Astrocyte (in vitro differentiated cells and primary cell): Measurements from ENCODE around the gene NECTIN4. TPM values are rescaled to one million over a fixed set of nuclear protein-coding genes. Genes with fewer than 3 reads are reported as not detected.

Source experiments
- DNase-seq: peaks from one replicate; pipeline ENCODE4 v3.0.0-alpha.2; 2010; ENCODE audit warnings: low read depth
- FAIRE-seq: peaks from 2 replicates; lab custom pipeline; 2011; peaks lifted over from hg19 to GRCh38; lab: Jason Lieb, UNC
- H2AFZ ChIP-seq: 2 replicates; pipeline ENCODE4 v1.6.0; 2012; ENCODE audit warnings: low read depth, low read length, inconsistent platforms
- H3K27ac ChIP-seq: 2 replicates; pipeline ENCODE4 v1.5.1; 2011; ENCODE audit warnings: low read depth, low read length, inconsistent platforms
- H3K27me3 ChIP-seq: 2 replicates; pipeline ENCODE4 v1.6.0; 2011; ENCODE audit warnings: low read length, inconsistent platforms; ENCODE audit not compliant: insufficient read depth
- H3K36me3 ChIP-seq: 2 replicates; pipeline ENCODE4 v1.5.1; 2011; ENCODE audit warnings: low read length, inconsistent platforms; ENCODE audit not compliant: insufficient read depth
- H3K4me1 ChIP-seq: 2 replicates; pipeline ENCODE4 v1.5.1; 2011; ENCODE audit warnings: low read length, inconsistent platforms; ENCODE audit not compliant: insufficient read depth
- H3K4me2 ChIP-seq: 2 replicates; pipeline ENCODE4 v1.6.0; 2012; ENCODE audit warnings: low read length, inconsistent platforms
- H3K4me3 ChIP-seq: 2 replicates; pipeline ENCODE4 v1.5.1; 2011; ENCODE audit warnings: low read depth, mild to moderate bottlenecking, low read length, inconsistent platforms; ENCODE audit not compliant: insufficient read depth
- H3K79me2 ChIP-seq: 2 replicates; pipeline ENCODE4 v1.6.0; 2012; ENCODE audit warnings: mild to moderate bottlenecking, low read length, inconsistent platforms; ENCODE audit not compliant: insufficient read depth
- H3K9ac ChIP-seq: 2 replicates; pipeline ENCODE4 v1.6.0; 2012; ENCODE audit warnings: mild to moderate bottlenecking, low read length, inconsistent platforms
- H3K9me3 ChIP-seq: 2 replicates; pipeline ENCODE4 v1.5.1; 2012; ENCODE audit warnings: low read depth, mild to moderate bottlenecking, low read length, inconsistent platforms; ENCODE audit not compliant: insufficient read depth
- H4K20me1 ChIP-seq: 2 replicates; pipeline ENCODE4 v1.6.0; 2012; ENCODE audit warnings: low read length, inconsistent platforms; ENCODE audit not compliant: insufficient read depth
- H3K27ac Mint-ChIP-seq: one replicate; pipeline ENCODE4 v1.8.0; 2021; ENCODE audit warnings: mild to moderate bottlenecking, mixed read lengths; ENCODE audit not compliant: unreplicated experiment
- H3K27me3 Mint-ChIP-seq: one replicate; pipeline ENCODE4 v1.8.0; 2021; ENCODE audit warnings: low read depth, mixed read lengths; ENCODE audit not compliant: unreplicated experiment
- H3K36me3 Mint-ChIP-seq: one replicate; pipeline ENCODE4 v1.8.0; 2021; ENCODE audit warnings: low read depth, mixed read lengths; ENCODE audit not compliant: unreplicated experiment
- H3K4me1 Mint-ChIP-seq: one replicate; pipeline ENCODE4 v1.8.0; 2021; ENCODE audit warnings: low read depth, mixed read lengths; ENCODE audit not compliant: unreplicated experiment
- H3K4me3 Mint-ChIP-seq: one replicate; pipeline ENCODE4 v1.8.0; 2021; ENCODE audit warnings: mild to moderate bottlenecking, moderate library complexity, mixed read lengths; ENCODE audit not compliant: unreplicated experiment
- H3K9me3 Mint-ChIP-seq: one replicate; pipeline ENCODE4 v1.8.0; 2021; ENCODE audit warnings: mild to moderate bottlenecking, mixed read lengths; ENCODE audit not compliant: unreplicated experiment
- EZH2 ChIP-seq: IDR thresholded peaks from 2 replicates; pipeline ENCODE4 v1.6.1; 2012; ENCODE audit warnings: mild to moderate bottlenecking, low read length, inconsistent platforms; ENCODE audit not compliant: insufficient read depth
- total RNA-seq: library from RNA; stranded (reverse); gene quantifications from 2 replicates; pipeline ENCODE4 v1.2.1, GENCODE V29; 2021
- TF ChIP-seq, protein P1 (sequence below): IDR thresholded peaks from 2 replicates; pipeline ENCODE4 v1.5.1; 2011; ENCODE audit warnings: low read depth, mild to moderate bottlenecking, inconsistent platforms, low read length, moderate library complexity; ENCODE audit not compliant: insufficient read depth

NECTIN4 gene
- total RNA-seq, 1 donor from 2014 or later: 1.9 TPM

DNA sequence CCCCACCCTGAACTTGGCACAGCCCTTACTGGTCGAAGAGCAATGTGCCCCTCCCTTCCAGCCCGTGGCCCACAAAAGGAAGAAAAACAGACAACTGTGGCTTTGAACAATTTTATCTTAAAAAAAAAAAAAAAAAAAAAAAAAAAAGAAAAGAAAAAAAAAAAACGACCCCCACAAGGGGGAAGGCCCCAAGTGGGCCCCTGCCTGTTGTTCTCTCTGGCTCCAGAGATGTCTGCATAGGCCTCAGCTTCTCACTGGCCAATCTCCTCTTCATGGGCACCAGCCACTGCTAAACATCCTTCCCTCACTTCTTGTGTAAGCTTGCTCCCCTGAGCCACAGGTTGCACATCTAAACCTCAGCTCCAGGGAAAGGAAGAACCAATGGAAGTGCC is 50.2 kb downstream of the NECTIN4 start:
- Histone ChIP-seq H3K9me3 (no peaks in the 10 kb centered on the region), H2AFZ (no peak overlapping the region), H3K36me3 (peaks cover 19% of the 10 kb centered on the region), H3K9ac (no peak overlapping the region), H3K4me3 (no peak overlapping the region), H3K27ac (no peak overlapping the region), H3K4me1 (peaks cover 2% of the 10 kb centered on the region), H3K79me2 (peaks cover 13% of the 10 kb centered on the region), H3K27me3 (no peaks in the 10 kb centered on the region), H4K20me1 (peaks cover 8% of the 10 kb centered on the region), H3K4me2 (peak overlapping the region; percentile 75)
- Mint-ChIP-seq H3K4me1 (peaks cover 8% of the 10 kb centered on the region), H3K27me3 (no peaks in the 10 kb centered on the region), H3K4me3 (peak overlapping the region; percentile 81), H3K9me3 (no peaks in the 10 kb centered on the region), H3K36me3 (peaks cover 21% of the 10 kb centered on the region), H3K27ac (peak overlapping the region; percentile 34)
- FAIRE-seq (no peak), DNase-seq (no peak)
- TF ChIP-seq, protein P1, sequence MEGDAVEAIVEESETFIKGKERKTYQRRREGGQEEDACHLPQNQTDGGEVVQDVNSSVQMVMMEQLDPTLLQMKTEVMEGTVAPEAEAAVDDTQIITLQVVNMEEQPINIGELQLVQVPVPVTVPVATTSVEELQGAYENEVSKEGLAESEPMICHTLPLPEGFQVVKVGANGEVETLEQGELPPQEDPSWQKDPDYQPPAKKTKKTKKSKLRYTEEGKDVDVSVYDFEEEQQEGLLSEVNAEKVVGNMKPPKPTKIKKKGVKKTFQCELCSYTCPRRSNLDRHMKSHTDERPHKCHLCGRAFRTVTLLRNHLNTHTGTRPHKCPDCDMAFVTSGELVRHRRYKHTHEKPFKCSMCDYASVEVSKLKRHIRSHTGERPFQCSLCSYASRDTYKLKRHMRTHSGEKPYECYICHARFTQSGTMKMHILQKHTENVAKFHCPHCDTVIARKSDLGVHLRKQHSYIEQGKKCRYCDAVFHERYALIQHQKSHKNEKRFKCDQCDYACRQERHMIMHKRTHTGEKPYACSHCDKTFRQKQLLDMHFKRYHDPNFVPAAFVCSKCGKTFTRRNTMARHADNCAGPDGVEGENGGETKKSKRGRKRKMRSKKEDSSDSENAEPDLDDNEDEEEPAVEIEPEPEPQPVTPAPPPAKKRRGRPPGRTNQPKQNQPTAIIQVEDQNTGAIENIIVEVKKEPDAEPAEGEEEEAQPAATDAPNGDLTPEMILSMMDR: no peak
- no peak for TF ChIP-seq EZH2

DNA sequence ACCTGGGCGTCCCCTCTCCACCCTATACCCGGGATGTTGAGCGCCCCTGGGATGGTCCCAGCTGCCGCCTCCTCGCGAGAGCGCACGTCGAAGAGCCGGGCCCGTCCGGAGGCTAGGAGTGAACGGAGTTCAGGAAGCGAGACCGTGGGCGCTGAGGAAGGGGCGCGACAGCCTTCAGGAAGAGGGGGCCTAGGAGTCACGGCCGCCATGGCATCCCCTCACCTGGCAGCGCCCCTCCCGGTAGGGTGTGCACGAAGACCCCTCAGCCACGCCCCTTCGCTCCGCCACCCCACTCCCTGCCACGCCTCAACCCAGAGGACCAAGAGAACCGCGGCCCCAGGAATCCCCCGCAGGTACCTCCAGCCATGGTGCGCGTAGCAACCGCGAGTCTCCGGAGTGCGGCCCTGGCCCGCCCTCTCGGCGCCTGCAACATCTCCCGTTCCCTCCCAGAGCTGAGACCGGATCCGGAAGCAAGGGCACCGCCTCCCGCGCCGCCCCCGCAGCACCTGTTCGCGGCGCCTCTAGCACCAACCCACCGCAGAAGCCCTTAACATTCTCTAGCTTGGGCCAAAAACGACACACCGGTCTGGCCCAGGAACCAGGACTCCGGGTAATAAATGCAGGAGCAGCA is 50.7 kb downstream of the NECTIN4 start, which contains the start of gene TSTD1:
Gene TSTD1, minus strand, starts transcription at position 442 of the 631 bp plus-strand sequence. Its CDS starts 75 bp downstream, at position 367.
- Mint-ChIP-seq H3K4me3 (peak within 1 kb of the TSS; percentile 81), H3K36me3 (peaks cover 21% of the 10 kb centered on the region), H3K9me3 (no peaks in the 10 kb centered on the region), H3K27me3 (no peaks in the 10 kb centered on the region), H3K27ac (peak within 1 kb of the TSS; percentile 34), H3K4me1 (peaks cover 5% of the 10 kb centered on the region)
- Histone ChIP-seq H3K4me3 (peak within 1 kb of the TSS; percentile 33), H4K20me1 (peaks cover 6% of the 10 kb centered on the region), H3K36me3 (peaks cover 19% of the 10 kb centered on the region), H3K79me2 (peaks cover 11% of the 10 kb centered on the region), H3K4me1 (no peaks in the 10 kb centered on the region), H3K4me2 (peak within 1 kb of the TSS; percentile 75), H3K9ac (peak within 1 kb of the TSS; percentile 50), H2AFZ (peak within 1 kb of the TSS; percentile 63), H3K27ac (no peak within 1 kb of the TSS), H3K27me3 (no peaks in the 10 kb centered on the region), H3K9me3 (no peaks in the 10 kb centered on the region)
- DNase-seq (no peak), FAIRE-seq (no peak)
- TF ChIP-seq, protein P1: no peak
- no peak for TF ChIP-seq EZH2
